H9 (cell line): ENCODE results near the gene LRMDA. TPM values are rescaled to one million over a fixed set of nuclear protein-coding genes. Genes with fewer than 3 reads are reported as not detected.

Experiments used
- DNase-seq: peaks from one replicate; pipeline ENCODE4 v3.0.0-alpha.2; 2017
- H2AFZ ChIP-seq: one replicate; pipeline ENCODE4 v1.6.1; 2013; ENCODE audit warnings: mild to moderate bottlenecking, low read length, control low read depth, moderate library complexity
- H2AK5ac ChIP-seq: 2 replicates; pipeline ENCODE4 v1.6.1; 2013; ENCODE audit warnings: low read length, control low read depth, mixed read lengths; ENCODE audit not compliant: insufficient read length
- H2BK120ac ChIP-seq: one replicate; pipeline ENCODE4 v1.6.1; 2013; ENCODE audit warnings: low read depth, mild to moderate bottlenecking, low read length, control low read depth, inconsistent platforms; ENCODE audit not compliant: poor library complexity, severe bottlenecking
- H2BK12ac ChIP-seq: 2 replicates; pipeline ENCODE4 v1.6.1; 2013; ENCODE audit warnings: low read length, control low read depth, mixed read lengths, low read depth; ENCODE audit not compliant: insufficient read length
- H2BK15ac ChIP-seq: 2 replicates; pipeline ENCODE4 v1.6.1; 2013; ENCODE audit warnings: low read depth, low read length, control low read depth
- H2BK20ac ChIP-seq: one replicate; pipeline ENCODE4 v1.6.1; 2013; ENCODE audit warnings: low read depth, mild to moderate bottlenecking, low read length, control low read depth, inconsistent platforms; ENCODE audit not compliant: poor library complexity, severe bottlenecking
- H2BK5ac ChIP-seq: 2 replicates; pipeline ENCODE4 v1.6.1; 2013; ENCODE audit warnings: low read length, control low read depth, mixed read lengths; ENCODE audit not compliant: insufficient read length
- H3K14ac ChIP-seq: 2 replicates; pipeline ENCODE4 v1.6.1; 2013; ENCODE audit warnings: low read length, control low read depth; ENCODE audit not compliant: insufficient read depth
- H3K18ac ChIP-seq: 2 replicates; pipeline ENCODE4 v1.6.1; 2013; ENCODE audit warnings: low read depth, mild to moderate bottlenecking, mixed read lengths, low read length, control low read depth; ENCODE audit not compliant: insufficient read length
- H3K23ac ChIP-seq: 2 replicates; pipeline ENCODE4 v1.6.1; 2013; ENCODE audit warnings: low read length, control low read depth, mixed read lengths, low read depth; ENCODE audit not compliant: insufficient read length
- H3K23me2 ChIP-seq: 2 replicates; pipeline ENCODE4 v1.6.1; 2013; ENCODE audit warnings: low read depth, mild to moderate bottlenecking, mixed read lengths, low read length, control low read depth; ENCODE audit not compliant: insufficient read length, poor library complexity, severe bottlenecking
- H3K27ac ChIP-seq: 2 replicates; pipeline ENCODE4 v1.5.1; 2013; ENCODE audit warnings: low read length, control low read depth, mixed read lengths, low read depth; ENCODE audit not compliant: insufficient read length
- H3K27me3 ChIP-seq: 2 replicates; pipeline ENCODE4 v1.6.1; 2013; ENCODE audit warnings: low read length, control low read depth, inconsistent platforms; ENCODE audit not compliant: insufficient read depth
- H3K4ac ChIP-seq: 2 replicates; pipeline ENCODE4 v1.6.1; 2013; ENCODE audit warnings: low read depth, mild to moderate bottlenecking, control low read depth, inconsistent platforms, low read length, moderate library complexity
- H3K4me1 ChIP-seq: 2 replicates; pipeline ENCODE4 v1.6.1; 2013; ENCODE audit warnings: low read length, control low read depth, inconsistent platforms; ENCODE audit not compliant: insufficient read depth
- H3K4me2 ChIP-seq: 2 replicates; pipeline ENCODE4 v1.6.1; 2013; ENCODE audit warnings: low read length, control low read depth, mixed read lengths; ENCODE audit not compliant: insufficient read length, insufficient read depth
- H3K56ac ChIP-seq: 2 replicates; pipeline ENCODE4 v1.6.1; 2013; ENCODE audit warnings: low read depth, mild to moderate bottlenecking, mixed read lengths, low read length, control low read depth; ENCODE audit not compliant: insufficient read length
- H3K79me1 ChIP-seq: 2 replicates; pipeline ENCODE4 v1.6.1; 2013; ENCODE audit warnings: low read depth, mild to moderate bottlenecking, moderate library complexity, low read length, control low read depth, inconsistent platforms; ENCODE audit not compliant: insufficient read depth, poor library complexity, severe bottlenecking
- H3K79me2 ChIP-seq: 2 replicates; pipeline ENCODE4 v1.6.1; 2013; ENCODE audit warnings: low read length, control low read depth, inconsistent platforms; ENCODE audit not compliant: insufficient read depth
- H3K9ac ChIP-seq: 2 replicates; pipeline ENCODE4 v1.6.1; 2013; ENCODE audit warnings: low read length, control low read depth, mixed read lengths; ENCODE audit not compliant: insufficient read length; ENCODE audit errors: extremely low read depth
- H3K9me3 ChIP-seq: one replicate; pipeline ENCODE4 v1.6.1; 2013; ENCODE audit warnings: low read depth, low read length, inconsistent platforms; ENCODE audit not compliant: control insufficient read depth
- H3T11ph ChIP-seq: one replicate; pipeline ENCODE4 v1.6.1; 2013; ENCODE audit warnings: mild to moderate bottlenecking, low read length, control low read depth, inconsistent platforms
- H4K20me1 ChIP-seq: one replicate; pipeline ENCODE4 v1.6.1; 2013; ENCODE audit not compliant: control insufficient read depth, insufficient read length, insufficient read depth
- H4K5ac ChIP-seq: 2 replicates; pipeline ENCODE4 v1.6.1; 2013; ENCODE audit warnings: low read depth, mild to moderate bottlenecking, mixed read lengths, low read length, control low read depth; ENCODE audit not compliant: insufficient read length
- H4K8ac ChIP-seq: replicated peaks from 2 replicates; pipeline ENCODE4 v1.6.1; 2013; ENCODE audit warnings: low read length, control low read depth, mixed read lengths, low read depth; ENCODE audit not compliant: insufficient read length
- H4K91ac ChIP-seq: 2 replicates; pipeline ENCODE4 v1.6.1; 2013; ENCODE audit warnings: low read depth, mild to moderate bottlenecking, moderate library complexity, mixed read lengths, low read length, control low read depth; ENCODE audit not compliant: insufficient read length
- H3K27ac Mint-ChIP-seq, 3 experiments: 2 replicates in 2 of 3; 3 replicates in 1 of 3; pipeline ENCODE4 v1.8.0; 2020 to 2021; ENCODE audit warnings: mixed read lengths in 3 of 3, mild to moderate bottlenecking in 1 of 3, moderate library complexity in 1 of 3
- H3K27me3 Mint-ChIP-seq: 2 replicates; pipeline ENCODE4 v1.8.0; 2021; ENCODE audit warnings: low read depth, mild to moderate bottlenecking, moderate library complexity, mixed read lengths
- H3K36me3 Mint-ChIP-seq, 3 experiments: 2 replicates in 2 of 3; 3 replicates in 1 of 3; pipeline ENCODE4 v1.8.0; 2020 to 2021; ENCODE audit warnings: low read depth in 3 of 3, mixed read lengths in 3 of 3; ENCODE audit not compliant: insufficient read depth in 1 of 3
- H3K4me1 Mint-ChIP-seq, 2 experiments: 2 replicates each; pipeline ENCODE4 v1.8.0; 2020; ENCODE audit warnings: mixed read lengths in 2 of 2
- H3K4me3 Mint-ChIP-seq, 2 experiments: 2 replicates in 1 of 2; 3 replicates in 1 of 2; pipeline ENCODE4 v1.8.0; 2020 to 2021; ENCODE audit warnings: mild to moderate bottlenecking in 2 of 2, mixed read lengths in 2 of 2, moderate library complexity in 1 of 2
- H3K9me3 Mint-ChIP-seq, 2 experiments: 2 replicates in 1 of 2; 3 replicates in 1 of 2; pipeline ENCODE4 v1.8.0; 2020; ENCODE audit warnings: mild to moderate bottlenecking in 2 of 2, mixed read lengths in 2 of 2, moderate library complexity in 1 of 2
- WGBS: extraction: QIAGEN DNeasy Blood & Tissue Kit; methylation state at CpG from one replicate; pipeline ENCODE4 v1.1.7; 2013; ENCODE audit warnings: missing lambda C conversion rate, low lambda C conversion rate, mixed read lengths; ENCODE audit not compliant: insufficient read length; ENCODE audit errors: extremely low coverage; 5-methylcytosine and 5-hydroxymethylcytosine counted together
- total RNA-seq: library from RNA; stranded (reverse); gene quantifications from 2 replicates; pipeline ENCODE4 v1.2.1, GENCODE V29; 2021
- TF ChIP-seq, protein P1 (sequence below): fragments of 200-600 bp; sonication (generic); conservative IDR thresholded peaks from 3 replicates; pipeline ENCODE4 v1.8.0; 2021; ENCODE audit warnings: antibody characterized with exemption, mild to moderate bottlenecking

LRMDA gene
- total RNA-seq, 1 experiment from 2014 or later, result 1.8 TPM

DNA sequence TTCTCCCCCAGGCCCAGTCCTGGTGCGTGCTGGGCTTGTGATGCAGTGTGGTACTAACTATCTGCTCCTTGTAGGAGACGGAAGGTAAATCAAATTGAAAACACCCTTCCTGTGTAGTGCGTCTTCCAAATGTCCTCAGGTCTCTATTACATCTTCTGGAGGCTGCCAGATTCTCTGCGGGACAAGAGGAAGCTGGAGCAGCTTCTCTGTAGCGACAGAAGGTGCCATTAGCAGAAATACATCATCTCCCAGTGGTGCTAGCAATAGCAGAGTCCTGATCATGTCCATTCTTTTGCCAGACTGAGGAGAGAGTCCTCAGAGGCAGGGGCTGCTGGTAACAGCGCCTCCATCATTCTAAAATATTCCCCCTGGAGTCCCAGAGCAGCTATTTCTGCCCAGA lies 675.2 kb downstream of the LRMDA start:
- DNase-seq, result no peak
- H3K27me3 ChIP-seq, result no peaks in the 10 kb centered on the region; the same call in 1 of the 2 replicates
- H4K20me1 ChIP-seq, result no peaks in the 10 kb centered on the region
- no peak overlapping the region for H4K5ac ChIP-seq
- no peak overlapping the region for H2BK12ac ChIP-seq
- peaks cover 10% of the 10 kb centered on the region; the same call in 1 of the 2 replicates for H3K4me1 ChIP-seq
- no peak overlapping the region for H4K91ac ChIP-seq
- no CpG with 5 or more reads among the region's 6 CpGs for WGBS
- H3K4me2 ChIP-seq, result no peak overlapping the region
- Mint-ChIP-seq H3K9me3 (peaks cover 3 to 6% of the 10 kb centered on the region in 2 experiments), H3K27ac (no peak overlapping the region; a peak in 1 of 7 replicates), H3K36me3 (peaks cover 0 to 5% (median 4%) of the 10 kb centered on the region in 3 experiments; a peak in 3 of 7 replicates), H3K27me3 (peaks cover 38% of the 10 kb centered on the region), H3K4me1 (peaks cover 21 to 31% of the 10 kb centered on the region in 2 experiments), H3K4me3 (no peak overlapping the region)
- no peak overlapping the region for H2BK5ac ChIP-seq
- H3K23me2 ChIP-seq, result no peaks in the 10 kb centered on the region
- no peak overlapping the region for H2BK15ac ChIP-seq
- H3K9me3 ChIP-seq, result no peaks in the 10 kb centered on the region
- no peak overlapping the region for H4K8ac ChIP-seq
- H3K14ac ChIP-seq, result no peak overlapping the region
- no peak overlapping the region for H3K9ac ChIP-seq
- H2AK5ac ChIP-seq, result no peak overlapping the region
- no peak overlapping the region for H3K18ac ChIP-seq
- no peak overlapping the region for H2BK20ac ChIP-seq
- no peaks in the 10 kb centered on the region for H3K79me2 ChIP-seq
- TF ChIP-seq, protein P1, sequence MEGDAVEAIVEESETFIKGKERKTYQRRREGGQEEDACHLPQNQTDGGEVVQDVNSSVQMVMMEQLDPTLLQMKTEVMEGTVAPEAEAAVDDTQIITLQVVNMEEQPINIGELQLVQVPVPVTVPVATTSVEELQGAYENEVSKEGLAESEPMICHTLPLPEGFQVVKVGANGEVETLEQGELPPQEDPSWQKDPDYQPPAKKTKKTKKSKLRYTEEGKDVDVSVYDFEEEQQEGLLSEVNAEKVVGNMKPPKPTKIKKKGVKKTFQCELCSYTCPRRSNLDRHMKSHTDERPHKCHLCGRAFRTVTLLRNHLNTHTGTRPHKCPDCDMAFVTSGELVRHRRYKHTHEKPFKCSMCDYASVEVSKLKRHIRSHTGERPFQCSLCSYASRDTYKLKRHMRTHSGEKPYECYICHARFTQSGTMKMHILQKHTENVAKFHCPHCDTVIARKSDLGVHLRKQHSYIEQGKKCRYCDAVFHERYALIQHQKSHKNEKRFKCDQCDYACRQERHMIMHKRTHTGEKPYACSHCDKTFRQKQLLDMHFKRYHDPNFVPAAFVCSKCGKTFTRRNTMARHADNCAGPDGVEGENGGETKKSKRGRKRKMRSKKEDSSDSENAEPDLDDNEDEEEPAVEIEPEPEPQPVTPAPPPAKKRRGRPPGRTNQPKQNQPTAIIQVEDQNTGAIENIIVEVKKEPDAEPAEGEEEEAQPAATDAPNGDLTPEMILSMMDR, result no peak
- no peak overlapping the region for H3K23ac ChIP-seq
- no peak overlapping the region for H3T11ph ChIP-seq
- no peaks in the 10 kb centered on the region for H3K79me1 ChIP-seq
- H2AFZ ChIP-seq, result no peak overlapping the region
- no peak overlapping the region for H2BK120ac ChIP-seq
- no peak overlapping the region for H3K56ac ChIP-seq
- H3K4ac ChIP-seq, result no peak overlapping the region
- no peak overlapping the region for H3K27ac ChIP-seq
